ENCODE results near the gene SMG5.
A peak's percentile ranks its signal among the peaks of the same experiment; 100 is the strongest.

SMG5 gene

GRCh38 chr1:156212833-156213643 lies 69.6 kb downstream of the SMG5 start, which contains the start of gene PMF1:
Gene PMF1 (plus strand): TSS chr1:156213007. CDS start chr1:156213016, 9 bp downstream.
- DNase-seq: peak; percentile 95

GRCh38 chr1:156212130-156212529 lies 70.5 kb downstream of the SMG5 start:
- DNase-seq: no peak

GRCh38 chr1:156211243-156211642 lies 71.4 kb downstream of the SMG5 start:
- no peak for DNase-seq

GRCh38 chr1:156204686-156205085 lies 77.9 kb downstream of the SMG5 start:
- no peak for DNase-seq

- DNase-seq: no peak
Observed at GRCh38 chr1:156203331-156203730, 79.3 kb downstream of the SMG5 start.

- DNase-seq: no peak
Observed at GRCh38 chr1:156200044-156200443, 82.6 kb downstream of the SMG5 start.
